ENCODE measurements around the gene CD38.
"Not testable (repeated sequence)": the region's sequence is repeated elsewhere in the genome, so short reads cannot be mapped to it uniquely, and the experiment has no call there.

The CD38 gene

DNA sequence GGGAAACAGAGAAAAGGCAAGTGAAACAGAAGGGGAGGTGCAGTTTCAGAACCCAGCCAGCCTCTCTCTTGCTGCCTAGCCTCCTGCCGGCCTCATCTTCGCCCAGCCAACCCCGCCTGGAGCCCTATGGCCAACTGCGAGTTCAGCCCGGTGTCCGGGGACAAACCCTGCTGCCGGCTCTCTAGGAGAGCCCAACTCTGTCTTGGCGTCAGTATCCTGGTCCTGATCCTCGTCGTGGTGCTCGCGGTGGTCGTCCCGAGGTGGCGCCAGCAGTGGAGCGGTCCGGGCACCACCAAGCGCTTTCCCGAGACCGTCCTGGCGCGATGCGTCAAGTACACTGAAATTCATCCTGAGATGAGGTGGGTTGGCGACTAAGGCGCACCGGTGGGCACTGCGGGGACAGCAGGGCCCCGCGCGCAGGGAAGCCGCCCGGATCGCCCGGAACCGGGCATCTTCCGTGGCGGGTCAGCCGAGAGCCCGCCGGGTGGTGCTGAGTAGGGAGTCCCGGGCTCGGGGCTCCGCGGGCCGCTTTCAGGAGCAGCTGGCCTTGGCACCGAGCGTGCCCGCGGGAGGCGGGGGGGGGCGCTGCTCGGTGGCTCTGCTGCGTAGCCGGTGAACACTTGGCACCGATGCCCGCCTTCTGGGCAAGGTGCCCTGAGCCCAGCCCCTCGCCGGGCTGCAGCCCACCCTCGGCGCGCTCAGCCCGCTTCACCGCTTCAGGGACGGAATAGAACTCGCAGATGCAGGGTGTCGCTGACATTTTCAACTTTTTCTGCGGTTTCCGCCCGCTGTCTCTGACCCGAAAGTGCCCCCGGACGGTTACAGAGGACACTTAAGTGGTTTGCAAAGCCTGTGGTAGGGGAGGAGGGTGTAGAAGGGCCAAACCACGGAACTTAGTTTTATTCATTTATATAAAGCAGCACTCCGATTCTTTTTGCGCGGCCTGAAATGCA is at the start of gene CD38:
CD38 (plus strand) TSS at position 40 of the 953 bp plus-strand sequence; CDS start at position 127, 87 bp downstream.
- peak; percentile 55 to 62 for DNase-seq

DNA sequence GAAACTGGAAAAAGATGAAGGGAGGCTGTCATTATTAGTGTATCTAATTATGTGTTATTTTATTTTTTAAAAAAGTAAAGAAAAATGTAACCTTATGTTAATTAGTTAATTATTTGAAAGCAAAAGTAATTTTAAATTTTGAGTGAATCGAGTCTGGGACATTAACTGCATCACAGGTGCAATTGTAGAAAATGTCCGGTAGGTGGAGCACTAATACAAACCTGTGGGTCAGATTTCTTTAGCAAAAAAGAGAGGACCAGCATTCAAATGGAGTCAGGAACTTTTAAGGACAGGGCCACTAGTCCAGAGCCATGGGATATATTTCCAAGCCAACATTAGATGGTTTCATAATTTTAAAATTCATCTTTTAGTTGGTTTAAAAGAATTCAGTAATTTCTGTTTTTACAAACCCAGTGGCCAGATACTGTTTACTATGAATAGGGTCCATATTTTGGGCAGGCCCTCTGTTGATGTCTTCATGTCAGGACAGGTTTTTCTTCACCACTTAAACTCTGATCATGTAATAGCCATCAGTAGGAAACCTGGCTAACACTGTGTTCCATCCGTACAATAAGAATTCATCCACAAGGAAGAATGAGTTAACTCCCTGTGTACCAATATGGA is 48.1 kb upstream of the CD38 start:
- DNase-seq = no peak

DNA sequence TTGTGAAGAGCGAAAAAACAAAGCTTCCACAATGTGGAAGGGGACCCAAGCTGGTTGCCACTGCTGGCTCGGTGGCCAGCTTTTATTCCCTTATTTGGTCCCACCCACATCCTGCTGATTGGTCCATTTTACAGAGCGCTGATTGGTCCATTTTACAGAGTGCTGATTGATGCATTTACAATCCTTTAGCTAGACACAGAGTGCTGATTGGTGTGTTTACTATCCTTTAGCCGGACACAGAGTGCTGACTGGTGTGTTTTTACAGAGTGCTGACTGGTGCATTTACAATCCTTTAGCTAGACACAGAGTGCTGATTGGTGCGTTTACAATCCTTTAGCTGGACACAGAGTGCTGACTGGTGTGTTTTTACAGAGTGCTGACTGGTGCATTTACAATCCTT is 45.1 kb upstream of the CD38 start:
- DNase-seq = not testable (repeated sequence)

DNA sequence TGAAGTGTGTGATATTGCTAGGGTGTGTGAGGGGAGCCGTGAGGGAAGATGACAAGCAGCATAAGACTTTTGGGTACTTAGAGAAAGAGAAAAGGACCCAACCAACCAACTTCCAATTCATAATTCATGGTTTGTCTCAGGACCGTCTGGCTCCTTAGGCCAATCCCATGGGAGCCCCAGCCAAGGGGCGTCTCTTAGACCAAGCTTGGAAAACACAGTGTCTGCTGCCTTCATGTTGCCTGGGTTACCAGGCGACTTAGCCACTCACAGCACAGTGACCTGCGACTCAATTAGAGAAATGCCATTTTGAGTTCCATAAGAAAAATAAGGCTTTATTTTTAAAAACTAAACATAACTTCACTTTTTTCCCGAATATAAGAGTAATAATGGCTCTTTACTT is 42.6 kb upstream of the CD38 start:
- no peak for DNase-seq

DNA sequence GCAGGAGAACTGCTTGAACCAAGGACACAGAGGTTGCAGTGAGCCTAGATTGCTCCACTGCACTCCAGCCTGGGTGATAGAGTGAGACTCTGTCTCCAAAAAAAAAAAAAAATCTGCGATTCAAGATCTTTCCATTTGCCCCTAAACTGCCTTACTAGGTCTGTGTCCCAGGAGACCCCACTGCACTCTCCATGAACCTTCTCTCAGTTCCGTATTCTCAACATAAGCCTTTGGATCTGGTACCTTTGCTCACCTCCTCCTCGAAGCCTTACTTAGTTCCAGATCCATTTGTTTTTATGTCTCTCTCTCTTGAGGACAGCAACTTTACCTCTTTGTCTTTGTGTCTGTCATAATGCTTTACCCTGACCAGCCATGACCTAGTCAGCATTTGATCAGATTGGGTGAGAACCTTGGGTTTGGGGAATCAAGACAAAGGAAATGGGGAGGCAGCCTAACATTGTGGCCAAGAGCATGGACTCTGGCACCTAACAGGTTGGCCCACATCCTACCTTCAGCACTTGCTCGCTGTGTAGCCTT is 41.5 kb upstream of the CD38 start:
- DNase-seq = no peak

DNA sequence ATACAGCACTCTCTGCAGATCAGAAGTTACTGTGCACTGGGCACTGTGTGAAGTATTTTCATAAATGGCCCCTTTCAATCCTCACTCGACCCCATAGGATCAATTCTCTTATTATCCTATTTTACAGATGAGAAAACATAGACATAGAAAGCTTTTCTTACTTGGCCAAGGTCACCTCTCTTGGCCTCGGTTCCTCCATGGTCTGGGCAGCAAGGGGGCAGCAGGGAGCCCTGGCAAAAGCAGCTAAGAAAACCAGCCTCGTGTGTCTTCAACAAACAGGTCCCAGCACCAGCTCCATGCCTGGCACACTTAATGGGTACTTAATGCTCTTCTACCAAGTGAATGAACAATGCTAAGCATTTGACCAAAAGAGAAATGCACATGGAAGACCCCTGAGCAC is 40.9 kb upstream of the CD38 start:
- no peak for DNase-seq

DNA sequence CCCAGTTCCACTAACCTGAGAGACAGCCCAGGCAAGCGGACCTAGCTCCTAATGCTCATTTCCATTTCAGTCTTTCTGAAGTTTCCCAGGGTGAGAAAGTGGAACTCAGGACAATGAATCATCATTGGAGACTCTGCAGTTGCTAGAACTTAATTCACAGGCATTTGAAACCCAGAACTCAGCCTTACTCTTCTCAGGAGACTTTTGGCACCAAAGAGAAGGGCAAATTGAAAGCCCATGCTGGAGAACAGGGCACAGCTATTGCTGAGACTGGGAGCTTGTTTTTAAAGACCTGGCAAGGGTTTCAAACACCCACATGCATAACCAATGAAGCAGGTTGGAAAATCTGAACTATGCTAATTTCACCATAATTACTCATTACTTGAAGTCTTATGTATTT is 39.3 kb upstream of the CD38 start:
- DNase-seq = no peak

DNA sequence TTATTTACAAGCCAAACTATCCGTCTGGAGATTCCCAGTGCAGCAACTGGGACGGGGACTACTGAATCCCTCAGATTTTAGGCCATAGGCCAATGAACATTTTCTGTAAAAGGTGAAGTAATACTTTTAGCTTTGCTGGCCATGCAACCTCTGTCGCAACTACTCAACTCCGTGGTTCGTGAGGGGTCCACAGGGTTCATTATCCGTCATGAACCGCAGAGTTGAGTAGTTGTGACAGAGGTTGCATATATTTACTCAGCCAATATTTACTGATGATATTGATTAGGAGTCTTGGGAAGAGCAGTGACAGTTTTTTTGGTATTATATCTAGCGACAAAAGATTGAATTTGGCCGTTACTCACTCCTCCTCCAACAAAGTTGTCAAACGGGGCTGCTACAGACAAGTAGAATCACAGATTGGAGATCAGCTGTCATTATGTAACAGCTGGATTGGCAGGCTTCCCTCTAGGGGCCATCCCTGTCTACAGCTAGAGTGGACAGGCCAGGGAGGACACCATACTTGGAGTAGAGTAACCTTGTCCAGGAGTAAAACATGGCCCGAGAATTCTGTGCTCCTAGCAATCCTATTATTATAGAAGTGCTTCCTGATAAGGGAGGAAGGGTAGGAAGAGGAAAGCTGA is 37.2 kb upstream of the CD38 start:
- no peak for DNase-seq

DNA sequence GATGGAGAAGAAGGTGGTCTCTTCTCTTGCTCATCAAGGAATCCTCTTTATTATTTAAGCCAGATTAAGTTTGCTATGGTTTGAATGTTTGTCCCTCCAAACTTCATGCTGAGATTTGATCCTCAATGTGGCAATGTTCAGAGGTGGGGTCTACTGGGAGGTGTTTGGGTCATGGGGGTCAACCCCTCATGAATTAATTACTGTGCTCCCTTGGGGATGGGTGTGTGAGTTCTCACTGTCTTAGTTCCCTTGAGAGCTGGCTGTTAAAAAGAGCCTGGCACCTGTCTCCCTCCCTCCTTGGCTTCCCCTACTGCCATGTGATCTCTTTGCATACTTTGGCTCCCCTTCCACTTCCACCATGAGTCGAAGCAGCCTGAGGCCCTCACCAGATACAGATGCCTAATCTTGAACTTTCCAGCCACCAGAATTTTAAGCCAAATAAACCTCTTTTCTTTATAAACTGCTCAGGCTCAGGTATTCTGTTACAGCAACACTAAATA is 36.0 kb upstream of the CD38 start:
- DNase-seq = no peak

DNA sequence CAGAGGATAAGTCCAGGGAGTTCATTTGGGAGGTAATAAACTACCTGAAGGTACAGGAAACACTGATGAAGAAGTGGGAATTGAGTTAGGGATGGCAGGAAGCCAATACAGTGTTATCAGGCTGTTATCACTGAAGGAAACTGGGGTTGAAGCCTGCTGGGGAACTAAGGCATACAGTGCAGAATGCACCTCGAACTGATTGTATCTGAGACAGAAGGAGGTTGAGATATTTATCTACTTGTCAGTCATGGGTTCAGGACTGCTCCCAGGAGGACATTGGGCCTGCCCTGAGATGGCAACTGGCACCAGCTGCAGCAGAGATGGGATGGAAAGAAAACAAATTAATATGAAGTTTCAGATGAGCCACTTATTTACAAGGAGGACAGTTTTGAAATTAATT is 35.5 kb upstream of the CD38 start:
- DNase-seq = no peak

DNA sequence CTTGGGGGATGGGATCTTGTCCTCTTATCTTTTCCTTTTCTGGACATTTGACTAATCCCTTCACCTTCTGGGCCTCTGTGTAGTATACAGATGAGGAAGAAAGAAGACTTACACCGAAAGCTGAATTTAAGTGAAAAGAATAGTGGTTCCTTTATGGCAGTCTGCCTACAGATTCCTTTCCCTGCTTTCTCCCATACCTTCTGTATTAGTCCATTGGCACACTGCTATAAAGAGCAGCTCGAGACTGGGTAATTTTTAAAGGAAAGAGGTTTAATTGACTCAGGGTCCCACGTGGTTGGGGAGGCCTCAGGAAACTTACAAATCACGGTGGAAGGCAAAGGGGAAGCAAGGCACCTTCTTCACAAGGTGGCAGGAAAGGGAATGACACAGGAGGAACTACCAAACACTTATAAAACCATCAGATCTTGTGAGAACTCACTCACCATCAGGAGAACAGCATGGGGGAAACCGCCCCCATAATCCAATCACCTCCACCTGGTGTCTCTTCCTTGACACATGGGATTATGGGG is 34.0 kb upstream of the CD38 start:
- DNase-seq = no peak

DNA sequence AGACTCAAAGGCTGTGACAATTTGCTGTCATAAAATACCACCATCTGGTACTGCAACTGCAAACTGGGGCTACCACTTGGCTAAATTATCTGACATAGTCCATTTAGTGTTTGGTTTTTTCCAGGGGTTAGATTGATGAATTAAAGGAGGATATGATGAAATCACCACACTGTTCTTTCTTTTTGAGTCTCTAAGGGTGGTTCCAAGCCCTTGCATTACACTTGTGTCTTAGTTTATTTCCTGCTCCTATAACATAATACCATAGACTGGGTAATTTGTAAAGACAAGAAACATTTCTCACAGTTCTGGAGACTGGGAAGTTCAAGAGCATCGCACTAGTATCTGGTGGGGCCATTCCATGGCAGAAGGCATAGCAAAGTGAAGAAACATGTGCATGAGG is 32.0 kb upstream of the CD38 start:
- DNase-seq = no peak

DNA sequence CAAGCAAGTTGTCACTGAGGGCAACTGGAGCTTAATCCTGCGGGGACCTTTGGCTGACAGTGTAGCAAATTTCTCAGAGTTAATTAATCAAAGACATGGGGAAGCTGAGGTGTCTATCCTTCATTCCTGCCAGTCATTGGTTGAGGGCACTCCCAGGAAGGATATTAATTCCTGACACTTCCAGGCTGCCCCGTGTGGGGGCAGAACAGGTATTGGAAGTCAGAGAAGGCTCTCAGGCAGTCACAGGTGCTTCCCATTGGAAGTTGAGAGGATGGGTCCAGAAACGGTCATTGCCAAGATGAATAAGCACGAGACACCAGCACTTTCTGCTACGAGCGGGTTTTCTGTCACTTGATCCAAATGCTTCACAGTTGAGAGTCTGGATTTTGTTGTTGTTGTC is 29.1 kb upstream of the CD38 start:
- DNase-seq = no peak

DNA sequence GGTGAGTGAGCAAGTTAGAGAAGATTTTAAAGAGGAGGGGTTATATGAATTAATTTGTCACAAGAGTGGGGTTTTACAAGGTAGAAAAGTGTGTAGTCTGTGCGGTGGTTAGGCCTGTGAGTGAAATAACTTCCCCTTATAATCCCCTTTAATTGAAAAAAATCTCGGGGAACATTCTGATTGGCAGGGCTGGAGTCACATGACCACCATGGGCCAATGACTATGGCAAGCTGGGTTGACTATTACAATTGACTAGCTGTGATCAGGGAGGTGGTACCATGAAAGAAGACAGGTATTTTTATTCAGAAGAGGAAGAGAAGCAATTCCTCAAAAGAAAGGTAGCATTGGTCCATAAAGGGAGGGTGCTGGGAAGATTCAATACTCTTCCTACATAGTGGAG is 27.0 kb upstream of the CD38 start:
- no peak for DNase-seq

DNA sequence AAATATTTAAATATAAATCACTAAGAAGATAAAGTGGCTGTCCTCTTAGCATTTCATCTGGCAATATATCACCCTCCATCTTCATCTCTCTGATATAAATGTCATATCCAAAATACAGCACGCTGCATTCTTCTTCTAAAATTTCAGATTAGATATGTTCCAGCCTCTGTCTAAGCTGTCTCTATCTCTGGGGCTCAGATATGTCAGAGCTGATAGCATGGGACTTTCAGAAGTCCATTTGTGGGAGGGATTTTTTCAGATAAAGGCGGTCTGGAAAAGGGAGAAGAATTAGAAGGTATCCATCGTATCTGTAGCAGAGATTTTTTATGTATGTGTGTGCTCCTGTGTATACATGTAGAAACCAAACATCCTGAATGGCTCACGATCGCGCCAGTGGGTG is 25.0 kb upstream of the CD38 start:
- DNase-seq = no peak

DNA sequence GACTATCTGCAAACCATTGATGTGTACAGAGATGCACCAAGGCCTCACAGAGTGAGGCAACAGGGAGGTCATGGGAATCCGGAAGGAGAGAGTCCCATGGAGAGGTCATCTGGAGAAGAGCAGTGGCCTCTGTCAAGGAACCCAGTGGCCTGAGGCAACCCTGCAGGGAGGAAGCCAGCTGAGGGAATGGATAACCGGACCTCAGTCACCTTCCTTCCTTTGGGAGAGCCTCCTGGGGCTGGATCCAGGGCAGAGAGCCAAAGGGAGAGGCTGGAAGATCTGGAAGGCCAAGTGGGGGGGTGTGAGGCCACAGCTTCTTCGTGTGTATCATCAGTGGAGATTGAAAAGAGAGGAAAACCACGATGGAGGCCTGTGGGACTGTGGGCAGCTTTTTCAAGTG is 24.3 kb upstream of the CD38 start:
- no peak for DNase-seq

DNA sequence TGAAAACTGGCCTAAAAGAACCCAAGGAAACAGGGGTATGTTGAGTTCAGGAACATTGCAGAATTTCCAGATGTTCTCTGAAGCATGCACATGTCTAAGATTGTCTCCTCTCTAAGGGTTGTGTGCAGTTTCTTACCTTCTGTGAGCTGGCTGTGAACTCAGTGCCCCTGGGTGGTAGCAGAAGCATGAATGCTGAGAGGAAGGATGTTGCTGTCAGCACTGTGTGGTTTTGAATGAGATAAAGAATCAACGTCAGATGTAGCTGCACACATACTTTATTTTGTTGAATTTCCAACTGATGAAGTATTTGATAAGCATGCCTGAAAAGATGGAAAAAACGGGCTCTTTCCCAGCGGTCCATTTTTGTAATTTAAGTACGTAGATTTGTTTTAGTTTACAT is 23.8 kb upstream of the CD38 start:
- DNase-seq = peak in 1 of 2 donors; percentile 30

DNA sequence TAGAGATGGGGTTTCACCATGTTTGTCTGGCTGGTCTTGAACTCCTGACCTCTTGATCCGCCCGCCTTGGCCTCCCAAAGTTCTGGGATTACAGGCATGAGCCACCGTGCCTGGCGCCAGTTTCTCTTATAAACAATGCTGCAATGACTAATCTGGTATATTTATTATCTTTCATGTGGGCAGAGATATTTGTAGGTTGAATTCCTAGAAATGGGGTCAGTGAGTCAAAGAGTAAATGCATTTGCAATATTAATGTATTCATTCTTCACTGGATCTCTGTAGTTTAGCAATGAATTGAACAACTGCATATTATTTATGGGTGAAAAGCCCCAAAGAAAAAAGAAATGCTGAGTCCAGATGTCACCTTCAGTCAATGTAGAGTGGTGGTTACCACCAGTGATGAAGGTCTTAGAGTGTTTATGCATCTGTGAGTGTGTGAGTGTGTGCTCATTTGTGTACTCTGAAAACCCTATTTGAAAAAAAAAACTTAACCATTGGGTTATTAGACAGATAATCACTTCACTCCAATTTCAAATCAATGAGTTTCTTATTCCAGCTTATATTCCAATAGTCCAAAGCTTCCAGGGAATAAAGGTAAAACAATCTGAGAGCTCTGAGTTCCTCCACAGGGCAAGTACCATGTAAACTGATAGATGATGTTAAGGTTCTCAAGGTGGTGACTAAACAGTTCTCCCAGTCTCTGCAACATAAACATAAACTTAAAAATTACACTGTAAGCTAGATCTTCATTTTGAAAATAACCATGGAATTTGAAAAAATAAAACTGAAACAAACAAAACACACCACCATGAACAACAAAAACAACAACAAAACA is 22.6 kb upstream of the CD38 start:
- DNase-seq = peak; percentile 62 to 64

DNA sequence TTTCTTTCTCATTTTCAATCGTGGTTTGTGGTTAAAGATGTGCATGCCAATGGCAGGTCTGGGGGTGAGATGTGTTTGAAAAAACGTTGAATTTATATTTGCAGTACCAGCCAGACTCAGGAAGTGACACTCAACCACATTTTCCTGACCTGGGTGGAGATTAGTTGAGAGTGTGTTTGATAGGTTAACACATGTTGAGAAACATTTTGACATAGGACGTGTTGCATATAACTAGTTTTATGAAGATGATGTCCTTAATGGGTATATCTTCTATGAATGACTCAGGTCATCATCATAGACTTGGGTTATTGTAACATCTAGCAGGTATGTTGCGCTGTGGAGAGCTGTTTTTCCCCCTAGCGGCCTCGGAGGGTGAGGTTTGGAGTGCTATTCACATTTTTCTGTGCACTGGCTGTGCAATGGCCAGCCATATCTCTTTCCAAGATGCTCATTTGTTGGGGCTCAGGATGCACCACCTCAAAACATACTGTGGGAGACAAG is 21.7 kb upstream of the CD38 start:
- peak; percentile 73 to 79 for DNase-seq

DNA sequence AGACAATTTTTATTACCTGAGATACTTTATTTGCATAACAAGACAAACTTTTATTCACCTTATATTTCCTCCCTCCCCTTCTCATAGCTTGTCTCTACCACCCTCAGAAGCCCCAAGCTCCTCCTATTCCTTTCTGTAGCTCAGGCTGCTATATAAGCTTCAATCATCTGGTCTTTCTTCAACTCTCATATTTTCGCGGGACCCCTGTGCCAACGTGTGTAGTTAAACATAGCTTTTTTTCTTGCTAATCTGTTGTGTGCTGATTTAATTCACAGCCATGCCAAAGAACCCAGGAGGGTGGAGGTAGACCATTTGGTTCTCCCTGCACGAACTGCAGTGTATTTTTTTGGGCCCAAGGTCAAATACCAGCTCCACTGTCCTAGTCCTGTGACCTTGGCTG is 21.1 kb upstream of the CD38 start:
- DNase-seq = no peak

DNA sequence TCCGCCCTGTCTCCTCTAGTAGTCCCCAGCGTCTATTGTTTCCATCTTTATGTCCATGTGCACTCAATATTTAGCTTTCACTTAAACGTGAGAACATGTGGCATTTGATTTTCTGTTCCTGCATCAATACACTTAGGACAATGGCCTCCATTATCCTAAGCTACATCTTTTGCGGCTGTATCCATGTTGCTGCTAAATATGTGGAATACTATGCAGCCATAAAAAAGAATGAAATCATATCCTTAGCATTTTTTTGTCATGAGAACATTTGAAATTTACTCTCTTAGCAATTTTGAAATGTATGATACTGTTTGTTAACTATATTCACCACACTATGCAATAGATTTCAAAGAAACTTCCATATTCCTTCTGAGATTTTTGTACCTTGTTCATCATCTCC is 19.8 kb upstream of the CD38 start:
- DNase-seq = no peak

DNA sequence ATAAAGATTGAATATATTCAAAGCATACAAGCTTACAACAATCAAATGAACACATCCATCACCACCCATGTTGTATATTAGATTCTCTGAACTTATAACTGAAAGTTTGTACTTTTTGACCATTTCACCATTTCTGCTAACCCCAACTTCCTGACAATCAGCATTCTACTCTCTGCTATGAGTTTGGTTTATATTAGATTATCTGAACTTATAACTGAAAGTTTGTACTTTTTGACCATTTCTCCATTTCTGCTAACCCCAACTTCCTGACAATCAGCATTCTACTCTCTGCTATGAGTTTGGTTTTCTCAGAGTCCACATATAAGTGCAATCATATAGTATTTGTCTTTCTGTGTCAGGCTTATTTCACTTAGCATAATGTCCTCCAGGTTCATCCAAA is 15.7 kb upstream of the CD38 start:
- DNase-seq = not testable (repeated sequence)
